Left lung (tissue), 10 donors: Measurements from ENCODE around the gene RPS10. TPM values are rescaled to one million over a fixed set of nuclear protein-coding genes. Genes with fewer than 3 reads are reported as not detected.
A peak's percentile ranks its signal among the peaks of the same experiment; 100 is the strongest.

Experiments
- ATAC-seq: fragments of 200-7000 bp; cut with Tn5 transposase; one replicate; pipeline ENCODE4 v1.9.1; 2020; ENCODE audit warnings: moderate library complexity
- DNase-seq, 4 donors: peaks; one replicate each; pipeline ENCODE4 v3.0.0-alpha.2; 2013 to 2020
- H3K27ac ChIP-seq, 2 donors: fragments of 200-600 bp; sonication (generic) in 1 of 2; one replicate each; pipeline versions ENCODE4 v1.5.0 to v1.8.0; 2020 to 2021
- H3K27me3 ChIP-seq, 2 donors: fragments of 200-600 bp; sonication (generic) in 1 of 2; one replicate each; pipeline versions ENCODE4 v1.5.0 to v1.8.0; 2020 to 2021
- H3K36me3 ChIP-seq, 2 donors: fragments of 200-600 bp; sonication (generic) in 1 of 2; one replicate each; pipeline versions ENCODE4 v1.5.0 to v1.8.0; 2020 to 2021
- H3K4me1 ChIP-seq, 2 donors: fragments of 200-600 bp; one replicate each; pipeline ENCODE4 v1.8.0; 2021
- H3K4me3 ChIP-seq, 2 donors: fragments of 200-600 bp; sonication (generic) in 1 of 2; one replicate each; pipeline versions ENCODE4 v1.5.0 to v1.8.0; 2020 to 2021; ENCODE audit warnings: mild to moderate bottlenecking in 1 of 2
- H3K9me3 ChIP-seq, 2 donors: fragments of 200-600 bp; sonication (generic) in 1 of 2; one replicate each; pipeline versions ENCODE4 v1.5.0 to v1.8.0; 2020 to 2021
- CTCF ChIP-seq, 2 donors: fragments of 200-600 bp; sonication (generic) in 1 of 2; IDR thresholded peaks; one replicate each; pipeline versions ENCODE4 v1.5.0 to v1.8.0; 2021; ENCODE audit warnings: antibody characterized with exemption in 2 of 2
- intact Hi-C, 2 donors: fragments of 100-400 bp; cut with DNase I; formaldehyde crosslinking; loops; one replicate each; pipeline versions ENCODE4 v1.11.2 to v1.14.2; 2022
- polyA plus RNA-seq, 6 donors: library from polyadenylated mRNA; unstranded; fragments of 120-200 nt; gene quantifications; one replicate each; pipeline ENCODE4 v1.2.1, GENCODE V29; 2013; ENCODE audit not compliant: insufficient read length in 6 of 6
- total RNA-seq, 2 donors: library from RNA; stranded (reverse); fragmentation: NEBNext Ultra II Directional; extraction: Animal tissue kit (Norgen Biotek cat#: 25700); gene quantifications; one replicate each; pipeline ENCODE4 v1.2.1, GENCODE V29; 2021
- donor health status: DM: no; HTN: yes; CAD: no.
- donor health status: DM: no; HTN: no; CAD: no.

RPS10 gene
- total and polyA plus RNA-seq, 8 donors, result 1,031 to 1,686 (median 1,594) TPM

- H3K4me1 ChIP-seq, result peaks cover 0 to 85% of the 10 kb centered on the region in 2 donors
- TF ChIP-seq CTCF (IDR thresholded peaks at IDR 0.05), result no peak
Measured at GRCh38 chr6:34386316-34387137, 39.3 kb downstream of the RPS10 start.

GRCh38 chr6:34385793-34386195, 40.1 kb downstream of the RPS10 start:
- Histone ChIP-seq H3K4me1 (peaks cover 0 to 78% of the 10 kb centered on the region in 2 donors), H3K9me3 (no peaks in the 10 kb centered on the region), H3K36me3 (no peaks in the 10 kb centered on the region), H3K27ac (no peak overlapping the region), H3K4me3 (no peak overlapping the region), H3K27me3 (no peaks in the 10 kb centered on the region)
- ATAC-seq (no peak), DNase-seq (no peak)
- no peak for TF ChIP-seq CTCF (IDR thresholded peaks at IDR 0.05)
- intact Hi-C loops, result no loop called here

More at GRCh38 chr6:34386316-34387137, 39.3 kb downstream of the RPS10 start:
- H3K4me3 ChIP-seq, result no peak overlapping the region
- H3K27me3 ChIP-seq, result no peaks in the 10 kb centered on the region
- H3K27ac ChIP-seq, result no peak overlapping the region
- no peak for ATAC-seq
- DNase-seq, result no peak
- no peaks in the 10 kb centered on the region for H3K9me3 ChIP-seq
- no peaks in the 10 kb centered on the region for H3K36me3 ChIP-seq
- intact Hi-C loops, result no loop called here

- DNase-seq (no peak), ATAC-seq (no peak)
- Histone ChIP-seq H3K4me3 (no peak overlapping the region), H3K36me3 (no peaks in the 10 kb centered on the region), H3K27ac (peak overlapping the region; percentile 11 to 62), H3K27me3 (no peaks in the 10 kb centered on the region), H3K9me3 (no peaks in the 10 kb centered on the region), H3K4me1 (peaks cover 0 to 73% of the 10 kb centered on the region in 2 donors)
- intact Hi-C loops, result no loop called here
- TF ChIP-seq CTCF (IDR thresholded peaks at IDR 0.05), result no peak
Measured at GRCh38 chr6:34384321-34385153, 41.3 kb downstream of the RPS10 start.

GRCh38 chr6:34383656-34384320, 42.1 kb downstream of the RPS10 start:
- TF ChIP-seq CTCF (IDR thresholded peaks at IDR 0.05), result no peak
- Histone ChIP-seq H3K4me3 (no peak overlapping the region), H3K27me3 (no peaks in the 10 kb centered on the region), H3K27ac (peak overlapping the region; percentile 11 to 62), H3K36me3 (no peaks in the 10 kb centered on the region), H3K9me3 (no peaks in the 10 kb centered on the region), H3K4me1 (peaks cover 0 to 72% of the 10 kb centered on the region in 2 donors)
- intact Hi-C loops, result no loop called here
- ATAC-seq (no peak), DNase-seq (no peak)
